Activated CD4-positive, alpha-beta T cell treated with anti-CD3 and anti-CD28 coated beads, Interleukin-10, Interleukin-2, amounts not matched to agents 100 ng/mL and 50 ng/mL, durations not matched to agents 16 hours and 8 hours (primary cell): Measurements from ENCODE around the gene RAP1GAP.
"Not testable (repeated sequence)": the region's sequence is repeated elsewhere in the genome, so short reads cannot be mapped to it uniquely, and the experiment has no call there.

ENCODE experiments used
- DNase-seq: peaks from one replicate; pipeline ENCODE4 v3.0.0-alpha.2; 2020

RAP1GAP gene

GRCh38 chr1:21568006-21568746, 101.0 kb downstream of the RAP1GAP start:
- DNase-seq, result no peak

GRCh38 chr1:21567241-21568005, 101.7 kb downstream of the RAP1GAP start:
- no peak for DNase-seq

- DNase-seq, result not testable (repeated sequence)
Observed at GRCh38 chr1:21566361-21566760, 102.8 kb downstream of the RAP1GAP start.

- no peak for DNase-seq
Observed at GRCh38 chr1:21565285-21565684, 103.9 kb downstream of the RAP1GAP start.

- DNase-seq, result no peak
Observed at GRCh38 chr1:21564521-21565095, 104.5 kb downstream of the RAP1GAP start.

GRCh38 chr1:21563971-21564370, 105.2 kb downstream of the RAP1GAP start:
- no peak for DNase-seq

- DNase-seq, result no peak
Observed at GRCh38 chr1:21562896-21563295, 106.3 kb downstream of the RAP1GAP start.

GRCh38 chr1:21560916-21561638, 108.1 kb downstream of the RAP1GAP start:
- DNase-seq, result no peak

- no peak for DNase-seq
Observed at GRCh38 chr1:21559788-21560567, 109.2 kb downstream of the RAP1GAP start.

- DNase-seq, result no peak
Observed at GRCh38 chr1:21553116-21553926, 115.8 kb downstream of the RAP1GAP start.

GRCh38 chr1:21552715-21553114, 116.4 kb downstream of the RAP1GAP start:
- no peak for DNase-seq

- no peak for DNase-seq
Observed at GRCh38 chr1:21550866-21551475, 118.2 kb downstream of the RAP1GAP start.

- DNase-seq, result no peak
Observed at GRCh38 chr1:21550097-21550496, 119.1 kb downstream of the RAP1GAP start.

- no peak for DNase-seq
Observed at GRCh38 chr1:21547876-21548275, 121.3 kb downstream of the RAP1GAP start.
